ENCODE data around the gene ZNF516. TPM values are rescaled to one million over a fixed set of nuclear protein-coding genes. Genes with fewer than 3 reads are reported as not detected.

ZNF516 gene
- total RNA-seq, 1 experiment from 2014 or later: 22.5 TPM

DNA sequence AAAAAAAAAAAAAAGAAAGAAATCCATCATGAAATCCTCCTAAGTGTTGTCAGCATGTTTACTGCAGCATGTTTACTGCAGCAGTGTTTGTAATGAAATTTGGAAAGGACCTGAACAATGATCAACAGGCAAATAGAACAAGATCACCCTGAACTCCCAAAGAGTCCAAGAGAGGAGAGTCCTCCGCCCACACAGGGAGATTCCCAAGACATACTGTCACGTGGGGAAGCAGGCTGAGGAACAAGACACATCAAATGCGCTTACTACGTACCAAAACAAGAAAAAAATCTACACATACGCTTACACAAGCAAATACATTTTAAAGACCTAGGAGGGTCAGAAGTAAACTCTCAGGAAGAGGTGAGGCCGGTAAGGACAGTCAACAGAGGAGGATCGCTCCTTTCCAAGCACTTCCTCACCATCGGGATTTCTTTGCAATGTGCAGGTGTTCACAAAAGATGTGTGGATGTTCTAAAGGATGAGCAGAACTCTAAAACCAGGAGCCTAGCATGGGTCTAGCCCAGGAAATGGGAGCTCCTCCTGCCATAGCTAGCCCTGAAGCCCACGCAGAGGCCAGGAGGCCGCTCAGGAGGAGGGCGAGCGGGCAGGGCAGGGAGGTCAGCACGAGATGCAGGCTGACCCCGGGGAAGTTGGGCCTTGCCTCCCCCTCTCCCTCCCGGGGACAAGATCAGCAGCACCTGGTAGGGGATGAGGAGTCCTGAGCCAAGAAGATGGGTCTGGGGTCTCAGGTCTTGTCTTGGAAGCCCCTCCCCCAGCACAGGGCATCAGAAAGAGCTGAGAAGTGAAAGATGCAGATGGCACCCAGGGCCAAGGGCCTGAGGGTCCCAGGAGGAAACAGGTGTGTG lies 66.4 kb downstream of the ZNF516 start:
- no peak for DNase-seq (ENCODE audit: extremely low read depth, low read depth)

GRCh38 chr18:76426737-76427305 lies 68.2 kb downstream of the ZNF516 start:
- DNase-seq (ENCODE audit: extremely low read depth, low read depth): peak; percentile 4

DNA sequence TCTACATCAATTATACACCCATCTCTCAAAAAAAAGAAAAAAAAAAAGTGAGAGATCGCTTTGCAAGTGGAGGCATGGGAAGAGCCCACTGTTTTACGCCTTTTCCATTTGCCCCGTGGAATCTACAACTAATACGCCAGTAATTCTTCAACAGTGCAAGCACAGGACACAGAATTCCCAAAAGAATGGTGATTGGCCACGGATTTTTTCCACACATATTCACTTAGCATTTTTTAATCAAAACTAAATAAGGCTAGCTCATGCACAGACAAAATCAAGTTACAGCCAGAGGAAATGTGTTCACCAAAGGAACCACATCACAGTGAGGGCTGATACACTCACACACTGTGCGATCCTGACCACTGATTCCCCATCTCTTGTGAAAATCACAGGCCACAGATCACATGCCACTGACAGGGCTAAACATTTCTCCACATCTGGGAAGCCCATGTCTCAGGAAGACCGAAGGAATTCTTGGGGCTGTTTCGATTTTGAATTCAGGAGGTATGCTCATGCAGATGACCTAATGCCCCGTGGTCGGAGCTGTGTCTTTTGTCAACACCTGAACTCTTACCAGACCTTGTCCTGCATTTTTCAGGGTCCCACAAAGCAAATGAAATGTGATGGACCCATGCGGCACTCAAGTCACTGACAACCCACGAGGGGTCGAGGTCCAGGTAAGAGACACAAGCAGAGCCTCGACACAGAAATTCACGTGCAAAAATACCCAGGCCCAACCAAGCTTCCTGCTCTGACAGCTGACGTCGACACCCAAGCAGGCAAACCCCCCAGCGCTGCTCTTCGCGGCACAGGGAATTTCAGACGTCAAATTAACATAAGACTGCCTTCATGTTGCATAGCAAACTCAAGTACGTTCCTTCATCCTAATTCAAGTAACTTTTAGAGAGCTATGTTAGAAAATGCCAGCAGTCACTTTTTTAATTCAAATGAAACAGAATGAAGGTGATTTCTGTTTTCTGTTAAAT lies 69.6 kb downstream of the ZNF516 start:
- DNase-seq (ENCODE audit: extremely low read depth, low read depth): no peak

- DNase-seq (ENCODE audit: extremely low read depth, low read depth): no peak
Measured at GRCh38 chr18:76422838-76423237, 72.2 kb downstream of the ZNF516 start.

DNA sequence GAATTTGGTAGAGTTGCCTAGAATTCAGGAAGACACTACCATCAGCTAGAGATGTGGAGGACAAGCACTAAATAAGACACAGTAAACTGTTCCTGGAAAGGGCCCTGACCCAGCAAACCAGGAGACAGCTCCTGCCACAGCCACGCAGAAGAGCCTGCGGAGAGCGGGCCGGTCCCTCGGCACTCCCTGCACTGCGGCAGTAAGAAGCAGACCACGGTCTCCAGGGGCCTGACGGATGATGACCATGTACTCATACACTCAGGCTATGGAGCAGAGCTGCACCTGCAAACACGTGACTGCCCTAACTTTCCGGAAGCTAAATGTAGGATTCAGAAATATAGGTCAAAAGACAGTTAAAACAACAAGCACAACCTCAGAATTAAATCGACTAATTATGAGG lies 72.9 kb downstream of the ZNF516 start:
- DNase-seq (ENCODE audit: extremely low read depth, low read depth): no peak

DNA sequence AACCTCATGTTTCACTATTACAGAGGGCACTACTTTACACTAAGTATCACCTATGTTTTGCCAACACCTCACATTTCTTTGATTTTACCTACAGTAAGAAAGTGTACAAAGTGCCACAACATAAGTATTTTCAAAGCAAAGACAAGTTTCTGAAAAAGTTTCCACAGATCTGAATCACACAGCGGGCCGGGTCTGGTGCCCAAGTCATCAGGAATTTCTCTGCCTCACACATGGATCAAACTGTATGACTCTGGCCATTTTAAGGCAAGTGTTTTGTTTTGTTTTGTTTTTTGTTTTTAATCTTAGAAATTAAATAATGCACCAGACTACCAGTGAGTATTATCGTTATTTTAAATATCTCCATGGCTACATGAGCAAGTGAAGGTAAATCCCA lies 73.4 kb downstream of the ZNF516 start:
- DNase-seq (ENCODE audit: extremely low read depth, low read depth): no peak

DNA sequence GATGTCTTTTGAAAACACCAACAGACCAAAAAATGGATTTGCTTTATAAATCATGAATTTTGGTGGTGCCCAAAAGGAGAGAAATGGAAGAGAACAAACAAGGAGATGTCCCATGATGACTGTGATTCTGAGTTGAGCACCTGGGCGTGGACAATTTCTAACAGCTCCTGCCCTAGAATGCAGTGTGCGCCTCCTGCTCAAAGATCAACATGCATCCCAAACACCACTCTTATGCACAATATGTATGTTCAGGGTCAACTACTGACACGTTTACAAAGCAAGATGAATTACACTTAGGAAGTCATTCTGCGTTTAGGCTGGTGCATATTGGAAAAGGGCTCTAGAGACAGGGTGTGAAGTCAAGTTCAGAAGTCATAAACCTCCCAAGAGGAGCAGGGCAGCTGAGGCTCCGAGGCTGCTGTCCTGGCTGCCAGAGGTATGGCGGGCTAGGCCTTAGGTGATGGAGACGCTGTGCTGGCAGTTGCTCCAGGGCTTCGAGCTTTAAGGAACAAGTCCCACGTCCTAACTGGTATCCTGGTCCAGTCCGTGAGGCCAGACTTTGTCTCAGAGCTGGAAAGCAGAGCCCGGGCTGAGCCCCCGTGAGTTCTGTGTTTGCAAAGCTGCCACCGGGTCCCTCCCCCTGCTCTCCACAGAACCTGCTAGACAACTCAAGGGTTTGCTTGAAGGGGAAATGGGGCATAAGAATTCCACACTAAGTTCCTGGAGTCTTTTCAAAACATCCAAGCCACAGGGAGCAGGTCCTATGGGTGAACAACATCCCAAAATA lies 74.0 kb downstream of the ZNF516 start:
- no peak for DNase-seq (ENCODE audit: extremely low read depth, low read depth)

DNA sequence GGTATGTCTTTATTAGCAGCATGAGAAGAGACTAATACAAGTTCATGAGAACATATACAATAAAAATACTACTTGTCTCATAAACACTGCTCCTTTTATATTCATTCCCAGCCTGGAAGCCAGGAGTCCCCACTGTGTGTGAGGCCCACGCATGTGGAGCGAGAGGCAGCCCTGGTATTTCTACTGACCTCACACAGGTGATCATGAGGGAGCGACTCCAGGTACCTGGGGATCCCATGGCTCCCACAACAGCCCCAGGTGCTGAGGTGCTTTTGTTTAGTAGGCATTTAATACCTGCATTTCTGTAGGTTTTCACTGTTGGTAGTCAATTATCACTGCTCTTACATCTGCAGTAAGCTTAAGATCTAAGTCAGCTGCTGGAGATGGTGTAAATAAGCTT lies 75.2 kb downstream of the ZNF516 start:
- no peak for DNase-seq (ENCODE audit: extremely low read depth, low read depth)

GRCh38 chr18:76416911-76417310 lies 78.1 kb downstream of the ZNF516 start:
- no peak for DNase-seq (ENCODE audit: extremely low read depth, low read depth)

DNA sequence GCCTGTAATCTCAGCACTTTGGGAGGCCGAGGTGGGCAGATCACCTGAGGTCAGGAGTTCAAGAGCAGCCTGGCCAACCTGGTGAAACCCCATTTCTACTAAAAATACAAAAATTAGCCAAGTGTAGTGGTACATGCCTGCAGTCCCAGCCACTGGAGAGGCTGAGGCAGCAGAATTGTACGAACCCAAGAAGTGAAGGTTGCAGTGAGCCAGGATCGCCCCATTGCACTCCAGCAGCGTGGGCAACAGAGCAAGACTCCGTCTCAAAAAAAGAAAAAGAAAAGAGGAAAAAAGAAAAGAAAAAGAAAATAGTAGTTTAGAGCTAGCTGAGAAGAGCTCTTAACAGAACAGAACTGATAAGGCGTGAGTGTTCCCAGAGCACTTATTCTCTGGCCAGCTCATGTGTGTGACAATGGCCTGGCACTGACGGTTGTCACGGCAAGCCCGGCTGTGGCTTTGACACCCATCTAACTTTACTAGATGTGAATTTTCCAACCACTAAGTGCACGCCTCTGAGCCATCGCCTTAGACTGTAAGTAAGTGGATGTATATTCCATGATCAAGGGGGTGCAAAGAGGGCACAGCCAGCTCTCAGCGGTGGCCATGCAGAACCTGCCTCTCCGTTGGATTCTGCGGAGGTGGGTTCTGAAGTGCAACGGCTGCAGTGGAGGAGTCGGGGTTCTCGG lies 80.0 kb downstream of the ZNF516 start:
- DNase-seq (ENCODE audit: extremely low read depth, low read depth): no peak

DNA sequence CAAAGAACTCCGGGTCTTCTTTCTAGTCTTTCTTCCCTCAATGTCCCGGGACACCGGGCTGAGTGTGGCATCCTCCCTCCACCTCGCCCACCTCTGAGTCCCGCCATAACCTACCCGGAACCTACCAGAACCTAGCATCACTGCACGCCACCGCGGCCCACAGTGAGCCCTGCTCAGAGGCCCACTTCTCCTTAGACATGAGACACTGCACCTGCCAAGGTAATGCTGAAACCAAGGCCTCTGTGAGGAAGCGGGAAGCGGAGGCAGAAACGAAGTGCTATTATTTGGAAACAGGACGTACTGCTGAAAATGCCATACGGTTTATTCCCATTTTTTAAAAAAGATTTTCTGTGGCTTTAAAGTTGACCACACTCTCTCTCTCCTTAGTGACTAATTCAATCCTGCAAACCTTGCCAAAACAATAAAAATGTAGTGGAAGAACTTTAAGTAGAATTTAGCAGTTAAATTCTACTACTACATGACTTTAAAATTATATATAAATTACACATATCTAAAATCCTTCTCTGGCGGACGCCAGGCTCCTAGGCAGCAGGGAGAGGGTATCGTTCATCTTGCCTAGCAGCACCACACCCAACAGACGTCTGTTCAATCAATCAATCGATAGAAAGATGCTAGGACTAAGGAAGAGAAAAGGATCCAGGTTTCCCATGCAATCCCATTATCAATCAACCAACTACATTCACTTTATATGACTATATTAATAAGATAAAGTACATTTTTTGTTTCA lies 82.0 kb downstream of the ZNF516 start:
- no peak for DNase-seq (ENCODE audit: extremely low read depth, low read depth)

DNA sequence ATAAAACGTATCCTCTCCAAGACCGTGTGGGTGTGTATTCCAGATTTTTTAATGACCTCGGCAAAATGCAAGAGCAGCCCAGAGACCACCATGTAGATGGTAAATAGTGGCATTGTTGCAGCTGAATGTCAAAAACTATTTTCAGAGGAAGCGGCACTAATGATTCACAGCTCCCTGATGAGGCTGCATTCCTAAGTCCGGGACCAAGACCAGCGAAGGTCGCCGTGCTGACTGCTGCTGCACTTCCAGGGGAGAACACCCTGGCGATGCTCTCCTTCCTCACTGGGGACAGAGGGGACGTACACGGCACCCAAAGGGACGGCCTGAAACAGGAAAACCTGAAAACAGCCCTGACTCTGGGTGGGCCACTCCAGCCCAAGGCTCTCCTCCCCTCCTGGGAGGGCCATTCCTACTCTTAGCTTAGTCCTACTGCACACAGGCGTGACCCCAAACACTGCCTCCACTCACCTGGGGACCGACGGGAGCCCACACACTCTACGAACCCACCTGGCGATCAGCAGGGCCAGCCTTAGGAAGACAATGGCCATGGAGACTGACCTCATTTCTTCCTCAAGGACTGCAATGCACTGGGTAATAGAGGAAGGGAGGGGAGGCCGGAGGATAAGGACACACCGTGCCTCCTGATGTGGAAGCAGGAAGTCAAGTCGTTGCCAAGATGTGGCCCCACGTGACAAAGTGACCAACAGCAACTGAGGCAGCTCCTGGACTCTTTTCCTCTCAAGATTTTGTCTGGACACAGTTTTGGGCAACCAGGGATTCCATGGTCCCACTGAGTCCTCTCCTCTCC lies 82.8 kb downstream of the ZNF516 start:
- DNase-seq (ENCODE audit: extremely low read depth, low read depth): no peak

DNA sequence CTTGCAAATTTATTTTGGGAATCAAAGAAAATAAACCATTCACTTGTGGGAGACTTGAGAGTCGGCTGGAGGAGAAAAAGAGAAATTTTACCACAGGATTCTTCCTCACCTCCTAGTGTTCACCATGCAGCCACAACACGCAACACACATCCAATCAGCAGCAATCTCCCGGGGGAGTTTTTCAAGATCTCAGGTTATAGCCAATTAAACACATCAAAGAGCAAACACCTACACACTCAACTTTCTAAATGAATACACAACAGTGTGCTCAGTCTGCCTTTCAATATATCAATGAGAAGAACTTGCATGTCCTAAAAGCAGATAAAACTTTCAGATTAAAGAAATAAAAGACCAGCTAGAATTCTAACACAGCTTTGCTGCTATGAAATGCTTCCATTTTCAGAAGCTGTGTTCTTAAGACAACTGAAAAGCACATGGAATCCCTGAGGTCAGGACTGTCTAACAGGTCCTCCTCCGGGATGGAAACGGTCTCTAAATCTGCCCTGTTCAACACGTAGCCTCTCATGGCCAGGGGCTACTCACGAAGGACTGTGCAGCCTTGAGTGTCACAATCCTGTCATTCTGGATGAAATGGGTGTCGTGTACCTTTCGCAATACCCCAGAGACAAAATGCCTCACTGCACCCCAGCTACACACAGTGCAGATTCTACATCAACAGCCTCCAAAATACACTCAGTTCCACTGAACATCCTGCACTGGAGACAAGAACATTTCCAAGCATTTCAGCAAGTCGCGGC lies 84.2 kb downstream of the ZNF516 start:
- no peak for DNase-seq (ENCODE audit: extremely low read depth, low read depth)

GRCh38 chr18:76410033-76410432 lies 85.0 kb downstream of the ZNF516 start:
- DNase-seq (ENCODE audit: extremely low read depth, low read depth): no peak

GRCh38 chr18:76408480-76409067 lies 86.5 kb downstream of the ZNF516 start:
- no peak for DNase-seq (ENCODE audit: extremely low read depth, low read depth)

GRCh38 chr18:76407681-76408080 lies 87.4 kb downstream of the ZNF516 start:
- no peak for DNase-seq (ENCODE audit: extremely low read depth, low read depth)

- no peak for DNase-seq (ENCODE audit: extremely low read depth, low read depth)
Measured at GRCh38 chr18:76406791-76407190, 88.3 kb downstream of the ZNF516 start.

Measured in NCI-H460 (cell line).